ENCODE measurements around the gene LNPEP. TPM values are rescaled to one million over a fixed set of nuclear protein-coding genes. Genes with fewer than 3 reads are reported as not detected.
"Not testable (repeated sequence)": the region's sequence is repeated elsewhere in the genome, so short reads cannot be mapped to it uniquely, and the experiment has no call there.

Gene LNPEP
- total RNA-seq, 1 donor from 2014 or later, result 26.6 TPM

- DNase-seq (ENCODE audit: low read depth in 2 of 2), result no peak
Observed at GRCh38 chr5:96928931-96929708, 6.8 kb upstream of the LNPEP start.

GRCh38 chr5:96930058-96930457 lies 5.8 kb upstream of the LNPEP start:
- DNase-seq (ENCODE audit: low read depth in 2 of 2), result peak in 1 of 2 donors; percentile 21

- DNase-seq (ENCODE audit: low read depth in 2 of 2), result no peak
Observed at GRCh38 chr5:96930589-96930988, 5.3 kb upstream of the LNPEP start.

GRCh38 chr5:96931037-96931436 lies 4.8 kb upstream of the LNPEP start:
- DNase-seq (ENCODE audit: low read depth in 2 of 2), result not testable (repeated sequence)

- DNase-seq (ENCODE audit: low read depth in 2 of 2), result no peak
Observed at GRCh38 chr5:96931605-96932004, 4.3 kb upstream of the LNPEP start.

GRCh38 chr5:96932026-96932425 lies 3.9 kb upstream of the LNPEP start:
- DNase-seq (ENCODE audit: low read depth in 2 of 2), result no peak

- DNase-seq (ENCODE audit: low read depth in 2 of 2), result peak in 1 of 2 donors; percentile 51
Observed at GRCh38 chr5:96933764-96934707, 1.8 kb upstream of the LNPEP start.

GRCh38 chr5:96934708-96935558 lies 947 bp upstream of the LNPEP start:
- peak; percentile 91 to 94 for DNase-seq (ENCODE audit: low read depth in 2 of 2)

- peak; percentile 40 to 43 for DNase-seq (ENCODE audit: low read depth in 2 of 2)
Observed at GRCh38 chr5:96936431-96937320, 796 bp downstream of the LNPEP start.

GRCh38 chr5:96940586-96940985 lies 4.7 kb downstream of the LNPEP start:
- no peak for DNase-seq (ENCODE audit: low read depth in 2 of 2)

GRCh38 chr5:96941140-96941539 lies 5.3 kb downstream of the LNPEP start:
- no peak for DNase-seq (ENCODE audit: low read depth in 2 of 2)

- DNase-seq (ENCODE audit: low read depth in 2 of 2), result no peak
Observed at GRCh38 chr5:96942078-96942477, 6.2 kb downstream of the LNPEP start.

GRCh38 chr5:96942911-96943310 lies 7.0 kb downstream of the LNPEP start:
- peak in 1 of 2 donors; percentile 67 for DNase-seq (ENCODE audit: low read depth in 2 of 2)

- no peak for DNase-seq (ENCODE audit: low read depth in 2 of 2)
Observed at GRCh38 chr5:96943799-96944198, 7.9 kb downstream of the LNPEP start.

- no peak for DNase-seq (ENCODE audit: low read depth in 2 of 2)
Observed at GRCh38 chr5:96945144-96945897, 9.4 kb downstream of the LNPEP start.

GRCh38 chr5:96946381-96946780 lies 10.5 kb downstream of the LNPEP start:
- DNase-seq (ENCODE audit: low read depth in 2 of 2), result no peak

GRCh38 chr5:96952118-96952750 lies 16.4 kb downstream of the LNPEP start:
- no peak for DNase-seq (ENCODE audit: low read depth in 2 of 2)

GRCh38 chr5:96952974-96953730 lies 17.3 kb downstream of the LNPEP start:
- no peak for DNase-seq (ENCODE audit: low read depth in 2 of 2)
